ENCODE measurements around the gene AARS2. TPM values are rescaled to one million over a fixed set of nuclear protein-coding genes. Genes with fewer than 3 reads are reported as not detected.

Gene AARS2
- total and polyA plus RNA-seq, 9 of the 15 experiments (the other 6 are each of a cell fraction or from before 2014, with no cell fraction given) = 0.97 to 34.0 (median 18.3) TPM

DNA sequence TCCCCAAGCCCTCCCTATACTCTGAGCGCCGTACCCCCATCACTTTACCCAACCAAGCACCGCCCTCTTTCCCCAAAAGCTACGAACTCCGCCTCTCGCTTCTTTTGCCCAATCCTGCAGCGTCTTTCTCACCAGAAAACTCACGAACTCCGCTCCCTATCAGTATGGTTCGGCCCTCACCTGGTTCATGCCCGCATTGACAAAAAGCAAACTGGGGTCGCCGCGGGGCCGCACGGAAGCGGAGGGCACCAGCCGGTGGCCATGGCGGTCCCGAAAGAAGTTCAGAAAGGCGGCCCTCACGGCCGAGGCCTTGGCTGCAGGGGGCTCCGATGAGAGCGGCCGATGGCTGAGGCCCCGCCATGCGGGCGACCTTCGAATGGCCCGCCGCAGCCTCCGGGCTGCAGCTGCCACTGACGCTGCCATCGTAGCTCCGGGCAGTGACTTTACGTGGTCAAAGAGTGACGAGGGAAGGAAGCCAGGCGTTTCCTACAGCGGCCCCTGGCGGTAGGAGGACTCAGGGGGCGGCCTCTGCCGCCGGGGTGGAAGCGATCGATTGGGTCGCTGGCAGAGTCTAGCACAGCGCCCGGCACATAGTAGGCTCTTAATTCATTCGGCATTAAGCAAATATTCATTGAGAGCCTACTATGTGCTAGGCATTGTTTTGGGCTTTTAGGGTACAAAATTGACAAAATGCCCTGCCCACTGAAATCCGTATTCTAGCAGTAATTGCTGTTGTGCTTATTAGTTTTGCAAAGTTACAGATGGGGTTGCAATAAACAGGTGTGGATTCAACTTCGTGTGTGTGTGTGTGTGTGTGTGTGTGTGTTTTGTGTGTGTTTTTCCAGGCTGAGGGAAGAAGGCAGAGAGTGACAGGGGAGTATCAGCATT lies at the start of gene AARS2 (continued):
- TF ChIP-seq, protein P1, sequence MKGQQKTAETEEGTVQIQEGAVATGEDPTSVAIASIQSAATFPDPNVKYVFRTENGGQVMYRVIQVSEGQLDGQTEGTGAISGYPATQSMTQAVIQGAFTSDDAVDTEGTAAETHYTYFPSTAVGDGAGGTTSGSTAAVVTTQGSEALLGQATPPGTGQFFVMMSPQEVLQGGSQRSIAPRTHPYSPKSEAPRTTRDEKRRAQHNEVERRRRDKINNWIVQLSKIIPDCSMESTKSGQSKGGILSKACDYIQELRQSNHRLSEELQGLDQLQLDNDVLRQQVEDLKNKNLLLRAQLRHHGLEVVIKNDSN (CRISPR knock-in tag; IDR thresholded peaks at IDR 0.05) = peak; percentile 43; the same call in 1 of the 2 replicates
- TF ChIP-seq, protein P2, sequence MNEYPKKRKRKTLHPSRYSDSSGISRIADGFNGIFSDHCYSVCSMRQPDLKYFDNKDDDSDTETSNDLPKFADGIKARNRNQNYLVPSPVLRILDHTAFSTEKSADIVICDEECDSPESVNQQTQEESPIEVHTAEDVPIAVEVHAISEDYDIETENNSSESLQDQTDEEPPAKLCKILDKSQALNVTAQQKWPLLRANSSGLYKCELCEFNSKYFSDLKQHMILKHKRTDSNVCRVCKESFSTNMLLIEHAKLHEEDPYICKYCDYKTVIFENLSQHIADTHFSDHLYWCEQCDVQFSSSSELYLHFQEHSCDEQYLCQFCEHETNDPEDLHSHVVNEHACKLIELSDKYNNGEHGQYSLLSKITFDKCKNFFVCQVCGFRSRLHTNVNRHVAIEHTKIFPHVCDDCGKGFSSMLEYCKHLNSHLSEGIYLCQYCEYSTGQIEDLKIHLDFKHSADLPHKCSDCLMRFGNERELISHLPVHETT (CRISPR knock-in tag; conservative IDR thresholded peaks at IDR 0.05 in 1 of 2, IDR thresholded peaks at IDR 0.05 in 1 of 2) = peak in 1 of 2 experiments; percentile 77; a peak in 2 of 4 replicates
- TF ChIP-seq, protein P3, sequence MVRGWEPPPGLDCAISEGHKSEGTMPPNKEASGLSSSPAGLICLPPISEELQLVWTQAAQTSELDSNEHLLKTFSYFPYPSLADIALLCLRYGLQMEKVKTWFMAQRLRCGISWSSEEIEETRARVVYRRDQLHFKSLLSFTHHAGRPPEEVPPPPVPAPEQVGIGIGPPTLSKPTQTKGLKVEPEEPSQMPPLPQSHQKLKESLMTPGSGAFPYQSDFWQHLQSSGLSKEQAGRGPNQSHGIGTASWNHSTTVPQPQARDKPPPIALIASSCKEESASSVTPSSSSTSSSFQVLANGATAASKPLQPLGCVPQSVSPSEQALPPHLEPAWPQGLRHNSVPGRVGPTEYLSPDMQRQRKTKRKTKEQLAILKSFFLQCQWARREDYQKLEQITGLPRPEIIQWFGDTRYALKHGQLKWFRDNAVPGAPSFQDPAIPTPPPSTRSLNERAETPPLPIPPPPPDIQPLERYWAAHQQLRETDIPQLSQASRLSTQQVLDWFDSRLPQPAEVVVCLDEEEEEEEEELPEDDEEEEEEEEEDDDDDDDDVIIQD (CRISPR knock-in tag; IDR thresholded peaks at IDR 0.05) = no peak
- no peak; the same call in 1 of the 2 replicates for TF ChIP-seq NCOA1 (IDR thresholded peaks at IDR 0.05; ENCODE audit: low read depth)
- TF ChIP-seq ZNF174 (CRISPR knock-in tag; IDR thresholded peaks at IDR 0.05) = no peak
- peak; percentile 97 for TF ChIP-seq CBX1 (IDR thresholded peaks at IDR 0.05; ENCODE audit: low read depth)
- TF ChIP-seq ZNF584 (CRISPR knock-in tag; IDR thresholded peaks at IDR 0.05; ENCODE audit: low read depth) = no peak; the same call in 1 of the 2 replicates
- TF ChIP-seq KDM4B (IDR thresholded peaks at IDR 0.05; ENCODE audit: borderline replicate concordance in 2 of 2, low read depth in 1 of 2) = peak in 1 of 2 experiments; percentile 84; a peak in 1 of 4 replicates
- TF ChIP-seq, protein P4, sequence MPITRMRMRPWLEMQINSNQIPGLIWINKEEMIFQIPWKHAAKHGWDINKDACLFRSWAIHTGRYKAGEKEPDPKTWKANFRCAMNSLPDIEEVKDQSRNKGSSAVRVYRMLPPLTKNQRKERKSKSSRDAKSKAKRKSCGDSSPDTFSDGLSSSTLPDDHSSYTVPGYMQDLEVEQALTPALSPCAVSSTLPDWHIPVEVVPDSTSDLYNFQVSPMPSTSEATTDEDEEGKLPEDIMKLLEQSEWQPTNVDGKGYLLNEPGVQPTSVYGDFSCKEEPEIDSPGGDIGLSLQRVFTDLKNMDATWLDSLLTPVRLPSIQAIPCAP (CRISPR knock-in tag; IDR thresholded peaks at IDR 0.05; ENCODE audit: borderline replicate concordance) = peak; percentile 82; the same call in 1 of the 2 replicates
- no peak for TF ChIP-seq ZFP30 (CRISPR knock-in tag; IDR thresholded peaks at IDR 0.05; ENCODE audit: borderline replicate concordance)
- peak; percentile 95 for TF ChIP-seq PHF20 (IDR thresholded peaks at IDR 0.05; ENCODE audit: partially characterized antibody)
- TF ChIP-seq, protein P5, sequence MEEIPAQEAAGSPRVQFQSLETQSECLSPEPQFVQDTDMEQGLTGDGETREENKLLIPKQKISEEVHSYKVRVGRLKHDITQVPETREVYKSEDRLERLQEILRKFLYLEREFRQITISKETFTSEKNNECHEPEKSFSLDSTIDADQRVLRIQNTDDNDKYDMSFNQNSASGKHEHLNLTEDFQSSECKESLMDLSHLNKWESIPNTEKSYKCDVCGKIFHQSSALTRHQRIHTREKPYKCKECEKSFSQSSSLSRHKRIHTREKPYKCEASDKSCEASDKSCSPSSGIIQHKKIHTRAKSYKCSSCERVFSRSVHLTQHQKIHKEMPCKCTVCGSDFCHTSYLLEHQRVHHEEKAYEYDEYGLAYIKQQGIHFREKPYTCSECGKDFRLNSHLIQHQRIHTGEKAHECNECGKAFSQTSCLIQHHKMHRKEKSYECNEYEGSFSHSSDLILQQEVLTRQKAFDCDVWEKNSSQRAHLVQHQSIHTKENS (CRISPR knock-in tag; IDR thresholded peaks at IDR 0.05) = no peak
- TF ChIP-seq SUPT5H (IDR thresholded peaks at IDR 0.05) = peak; percentile 97
- TF ChIP-seq ZNF133 (CRISPR knock-in tag; IDR thresholded peaks at IDR 0.05) = no peak
- TF ChIP-seq ZNF707 (CRISPR knock-in tag; conservative IDR thresholded peaks at IDR 0.05) = no peak
- no peak for TF ChIP-seq SAFB (IDR thresholded peaks at IDR 0.05; ENCODE audit: borderline replicate concordance, low read depth, low read length)
- no peak for TF ChIP-seq HEY1 (CRISPR knock-in tag; IDR thresholded peaks at IDR 0.05; ENCODE audit: borderline replicate concordance)
- TF ChIP-seq SLC30A9 (CRISPR knock-in tag; IDR thresholded peaks at IDR 0.05) = no peak
- TF ChIP-seq U2AF1 (optimal IDR thresholded peaks at IDR 0.05; ENCODE audit: low read depth, low read length) = peak; percentile 92
- no peak for TF ChIP-seq PRMT5 (CRISPR knock-in tag; IDR thresholded peaks at IDR 0.05)
- TF ChIP-seq TAL1 (IDR thresholded peaks at IDR 0.05) = no peak
- no peak for TF ChIP-seq SMARCA4 (IDR thresholded peaks at IDR 0.05)
